GM21528 (cell line): Measurements from ENCODE around the gene CFTR.
"Not testable (repeated sequence)": the region's sequence is repeated elsewhere in the genome, so short reads cannot be mapped to it uniquely, and the experiment has no call there.

Experiments
- ATAC-seq: cut with Tn5 transposase; IDR thresholded peaks from one replicate; pipeline ENCODE4 v1.9.1; 2021; ENCODE audit warnings: mild to moderate bottlenecking, moderate library complexity; ENCODE audit not compliant: unreplicated experiment, low FRiP score

CFTR gene

DNA sequence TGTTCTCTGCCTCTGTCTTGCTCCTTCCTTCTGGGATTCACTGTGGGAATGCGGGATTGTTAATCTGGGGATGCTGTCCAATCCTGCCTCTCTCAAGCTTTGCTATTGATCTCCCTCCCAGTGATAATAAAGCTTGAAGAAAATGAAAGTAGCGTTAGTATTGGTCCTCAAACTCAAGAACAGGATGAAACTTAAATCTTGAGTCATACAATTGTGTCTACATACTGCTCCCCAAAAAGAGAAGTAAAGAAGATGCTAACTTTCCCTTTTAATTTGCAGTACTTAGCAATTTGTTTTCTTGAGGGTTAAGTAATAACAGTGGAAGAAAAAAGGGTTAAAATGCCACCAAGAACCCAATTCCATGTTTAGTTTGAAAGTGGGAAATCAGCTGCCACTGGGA is 13.6 kb downstream of the CFTR start:
- no peak for ATAC-seq

- ATAC-seq = no peak
Observed at GRCh38 chr7:117495308-117495707, 15.5 kb downstream of the CFTR start.

DNA sequence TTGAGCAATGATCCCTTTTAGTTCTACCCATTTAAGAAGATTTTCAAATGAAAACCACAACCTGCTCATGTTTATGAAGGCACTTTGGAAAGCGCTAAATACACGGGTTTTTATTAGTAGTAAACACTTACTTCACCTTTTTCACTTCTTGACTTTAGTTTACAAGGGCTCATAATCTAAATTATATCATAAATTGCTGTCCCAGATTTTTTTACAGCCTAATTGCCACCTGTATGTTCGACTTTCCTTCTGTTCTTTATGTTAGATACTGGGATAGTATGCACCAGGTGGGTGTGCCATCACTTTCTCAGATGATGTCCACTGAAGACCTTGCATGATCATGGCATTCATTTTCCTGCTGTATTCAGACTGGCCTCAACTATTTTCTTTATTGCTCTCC is 22.5 kb downstream of the CFTR start:
- no peak for ATAC-seq

DNA sequence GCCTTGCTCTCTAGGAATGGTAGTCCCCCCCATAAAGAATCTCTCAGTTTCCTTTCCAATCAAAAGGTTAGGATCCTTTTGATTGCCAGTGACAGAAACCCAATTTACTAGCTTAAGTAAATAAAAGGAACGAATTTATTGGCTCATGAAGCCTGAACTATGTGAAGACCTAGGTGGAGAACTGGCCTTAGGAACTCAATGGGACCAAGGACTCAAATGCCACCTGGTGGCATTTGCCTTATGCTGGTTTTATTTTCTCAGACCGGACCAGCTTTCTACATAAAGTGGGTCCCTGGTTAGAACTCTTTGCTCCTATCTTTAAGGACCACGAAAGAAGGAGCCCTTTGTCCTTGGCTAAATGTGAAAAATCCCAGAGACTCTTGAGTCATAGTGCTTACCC is 25.4 kb downstream of the CFTR start:
- no peak for ATAC-seq

GRCh38 chr7:117508676-117509075 is 28.9 kb downstream of the CFTR start:
- no peak for ATAC-seq

- ATAC-seq = not testable (repeated sequence)
Observed at GRCh38 chr7:117517194-117517593, 37.4 kb downstream of the CFTR start.

DNA sequence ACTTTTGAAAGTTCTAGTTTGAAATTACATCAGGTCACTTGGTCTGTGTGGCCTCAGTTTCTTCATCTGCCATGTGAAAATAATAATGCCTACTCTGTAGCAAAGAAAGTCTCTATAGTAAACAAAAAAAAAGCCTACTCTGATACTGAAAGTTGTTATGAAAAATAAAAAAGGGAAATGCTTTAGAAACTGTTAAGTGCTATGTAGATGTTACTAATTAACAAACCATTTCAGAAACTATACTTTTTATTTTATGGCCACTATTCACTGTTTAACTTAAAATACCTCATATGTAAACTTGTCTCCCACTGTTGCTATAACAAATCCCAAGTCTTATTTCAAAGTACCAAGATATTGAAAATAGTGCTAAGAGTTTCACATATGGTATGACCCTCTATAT is 50.6 kb downstream of the CFTR start:
- ATAC-seq = no peak

- no peak for ATAC-seq
Observed at GRCh38 chr7:117531595-117532244, 51.9 kb downstream of the CFTR start.

GRCh38 chr7:117538053-117538452 is 58.2 kb downstream of the CFTR start:
- ATAC-seq = no peak

GRCh38 chr7:117544061-117544460 is 64.2 kb downstream of the CFTR start:
- ATAC-seq = no peak

DNA sequence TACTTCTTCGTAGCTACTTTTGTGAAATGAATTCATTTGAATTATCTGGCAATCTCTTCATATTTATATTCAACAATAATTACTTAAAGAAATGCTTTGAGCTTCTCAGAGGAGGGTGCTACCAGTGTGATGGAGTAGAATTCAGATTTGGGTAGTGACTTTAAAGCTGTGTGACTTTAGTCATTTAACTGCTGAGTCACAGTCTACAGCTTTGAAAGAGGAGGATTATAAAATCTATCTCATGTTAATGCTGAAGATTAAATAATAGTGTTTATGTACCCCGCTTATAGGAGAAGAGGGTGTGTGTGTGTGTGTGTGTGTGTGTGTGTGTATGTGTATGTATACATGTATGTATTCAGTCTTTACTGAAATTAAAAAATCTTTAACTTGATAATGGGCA is 68.2 kb downstream of the CFTR start:
- ATAC-seq = no peak

GRCh38 chr7:117550625-117551024 is 70.8 kb downstream of the CFTR start:
- no peak for ATAC-seq

DNA sequence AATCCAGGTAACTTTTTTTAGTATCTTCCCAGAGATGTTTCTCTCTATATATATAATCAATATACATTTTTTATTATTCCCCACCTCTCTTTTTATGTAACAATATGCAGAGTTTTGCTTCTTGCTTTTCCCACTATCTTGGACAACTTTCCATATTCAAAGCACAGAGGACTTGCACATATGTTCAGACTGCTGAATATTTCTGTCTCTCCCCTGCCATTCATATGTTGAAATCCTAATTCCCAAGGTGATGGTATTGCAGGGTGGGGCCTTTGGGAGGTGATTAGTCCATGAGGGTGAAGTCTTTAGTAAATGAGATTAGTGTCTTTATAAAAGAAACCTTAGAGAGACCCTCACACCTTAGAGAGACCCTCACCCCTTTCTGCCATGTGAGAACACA is 72.8 kb downstream of the CFTR start:
- no peak for ATAC-seq

DNA sequence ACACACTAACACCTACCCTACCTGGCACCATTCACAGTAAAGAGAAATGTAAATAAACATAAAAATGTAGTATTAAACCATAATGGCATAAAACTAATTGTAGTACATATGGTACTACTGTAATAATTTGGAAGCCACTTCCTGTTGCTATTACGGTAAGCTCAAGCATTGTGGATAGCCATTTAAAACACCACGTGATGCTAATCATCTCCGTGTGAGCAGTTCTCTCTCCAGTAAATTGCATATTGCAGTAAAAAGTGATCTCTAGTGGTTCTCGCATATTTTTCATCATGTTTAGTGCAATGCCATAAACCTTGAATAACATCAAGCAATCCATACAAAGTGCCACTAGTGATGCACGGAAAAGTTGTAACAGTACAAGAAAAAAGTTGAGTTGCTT is 75.4 kb downstream of the CFTR start:
- no peak for ATAC-seq

DNA sequence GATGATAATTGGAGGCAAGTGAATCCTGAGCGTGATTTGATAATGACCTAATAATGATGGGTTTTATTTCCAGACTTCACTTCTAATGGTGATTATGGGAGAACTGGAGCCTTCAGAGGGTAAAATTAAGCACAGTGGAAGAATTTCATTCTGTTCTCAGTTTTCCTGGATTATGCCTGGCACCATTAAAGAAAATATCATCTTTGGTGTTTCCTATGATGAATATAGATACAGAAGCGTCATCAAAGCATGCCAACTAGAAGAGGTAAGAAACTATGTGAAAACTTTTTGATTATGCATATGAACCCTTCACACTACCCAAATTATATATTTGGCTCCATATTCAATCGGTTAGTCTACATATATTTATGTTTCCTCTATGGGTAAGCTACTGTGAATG is 79.6 kb downstream of the CFTR start:
- no peak for ATAC-seq

DNA sequence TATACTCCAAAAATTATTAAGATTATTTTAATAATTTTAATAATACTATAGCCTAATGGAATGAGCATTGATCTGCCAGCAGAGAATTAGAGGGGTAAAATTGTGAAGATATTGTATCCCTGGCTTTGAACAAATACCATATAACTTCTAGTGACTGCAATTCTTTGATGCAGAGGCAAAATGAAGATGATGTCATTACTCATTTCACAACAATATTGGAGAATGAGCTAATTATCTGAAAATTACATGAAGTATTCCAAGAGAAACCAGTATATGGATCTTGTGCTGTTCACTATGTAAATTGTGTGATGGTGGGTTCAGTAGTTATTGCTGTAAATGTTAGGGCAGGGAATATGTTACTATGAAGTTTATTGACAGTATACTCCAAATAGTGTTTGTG is 80.2 kb downstream of the CFTR start:
- ATAC-seq = no peak

DNA sequence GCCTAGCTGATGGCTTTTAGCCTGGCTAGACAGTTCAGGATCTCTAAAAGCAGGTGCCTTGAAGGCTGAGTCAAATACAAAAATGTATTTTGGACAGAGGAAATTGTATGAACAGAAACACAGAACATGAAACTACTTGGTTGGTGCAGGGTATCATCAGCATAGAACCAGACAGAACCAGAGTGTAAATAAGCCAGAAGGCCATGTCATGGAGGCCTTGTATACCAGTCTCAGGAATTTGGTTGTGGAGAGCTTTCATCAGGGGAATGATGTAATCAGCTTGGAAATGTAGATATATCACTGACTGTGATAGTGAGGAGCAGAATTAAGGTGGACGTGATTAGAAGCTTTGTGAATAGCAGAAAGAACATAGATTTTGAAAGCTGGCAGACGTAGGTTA is 82.9 kb downstream of the CFTR start:
- no peak for ATAC-seq

- ATAC-seq = no peak
Observed at GRCh38 chr7:117564080-117564479, 84.3 kb downstream of the CFTR start.

GRCh38 chr7:117564627-117565026 is 84.8 kb downstream of the CFTR start:
- ATAC-seq = no peak

DNA sequence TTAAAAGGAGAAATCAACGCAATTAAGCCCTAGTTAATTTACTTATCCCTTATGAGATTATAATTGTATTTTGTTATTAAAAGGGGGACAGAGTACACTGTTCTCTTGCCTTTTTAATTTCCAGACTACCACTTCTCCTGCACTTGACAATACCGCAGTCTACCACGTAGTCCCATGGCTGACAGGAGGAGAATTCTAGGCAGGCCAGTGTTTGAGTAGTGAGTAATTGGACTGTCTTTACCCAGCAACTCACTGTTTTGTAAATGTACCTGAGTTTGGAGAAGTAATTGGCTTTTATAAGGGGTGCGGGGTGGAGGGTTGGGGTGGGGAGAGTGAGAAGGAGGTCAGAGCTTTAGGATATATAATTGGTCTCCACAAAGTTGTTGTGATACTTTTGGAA is 85.4 kb downstream of the CFTR start:
- no peak for ATAC-seq

- ATAC-seq = no peak
Observed at GRCh38 chr7:117567781-117568180, 88.0 kb downstream of the CFTR start.

DNA sequence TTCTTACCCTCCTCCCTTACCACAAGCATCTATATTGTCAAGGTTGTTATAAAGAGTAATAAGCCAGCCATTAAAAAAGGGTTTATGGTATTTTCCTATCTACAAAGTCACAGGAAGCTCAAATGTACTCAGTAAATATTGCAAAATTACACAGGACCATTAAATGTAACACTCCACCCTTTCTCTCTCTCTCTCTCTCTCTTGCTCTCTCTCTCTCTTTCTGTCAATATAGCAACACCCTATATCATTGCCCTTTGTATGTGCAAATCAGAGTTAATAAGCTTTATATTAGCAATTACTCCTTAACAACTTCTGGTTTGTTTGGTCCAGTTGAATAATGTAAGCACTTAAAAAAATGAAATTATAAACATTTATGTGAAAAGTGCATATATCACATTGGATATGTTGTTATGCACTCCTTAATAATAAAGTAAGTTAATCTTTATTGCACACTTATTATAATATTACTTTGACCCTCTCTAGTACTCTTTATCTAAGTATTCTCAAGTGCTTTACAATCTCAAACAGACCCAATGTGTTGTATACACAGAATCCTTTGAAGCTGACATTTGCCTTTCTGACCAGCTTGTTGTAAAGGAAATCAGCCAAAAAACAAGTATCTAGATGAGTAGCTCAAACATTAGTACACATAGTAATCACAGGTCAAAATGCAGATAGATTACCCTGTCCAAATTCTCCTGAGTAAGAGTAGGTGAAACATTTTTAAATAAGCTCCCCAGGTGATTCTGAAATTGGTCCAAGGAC is 93.2 kb downstream of the CFTR start:
- ATAC-seq = no peak
